Ammon's horn (tissue), 1 donor: ENCODE results near the gene CDCA5.

Experiments
- DNase-seq: peaks from one replicate; pipeline ENCODE4 v3.0.0-alpha.2; 2016; ENCODE audit warnings: low spot score

The CDCA5 gene

GRCh38 chr11:65043881-65044501 lies 39.8 kb downstream of the CDCA5 start:
- peak; percentile 74 for DNase-seq

DNA sequence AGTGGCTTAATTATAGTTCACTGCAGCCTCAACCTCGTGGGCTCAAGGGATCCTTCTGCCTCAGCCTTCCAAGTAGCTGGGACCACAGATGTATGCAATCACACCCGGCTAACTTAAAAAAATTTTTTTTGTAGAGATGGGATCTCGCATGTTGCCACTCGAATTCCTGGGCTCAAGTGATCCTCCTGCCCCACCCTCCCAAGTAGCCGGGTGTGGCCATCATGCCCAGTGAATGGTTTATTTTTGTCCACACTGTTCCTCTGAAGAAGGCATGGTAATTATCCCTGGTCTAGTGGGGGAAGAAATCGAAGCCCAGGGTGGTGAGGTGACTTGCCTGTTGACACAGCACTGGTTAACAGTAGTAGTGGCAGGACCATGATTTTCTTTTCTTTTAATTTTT lies 40.9 kb downstream of the CDCA5 start:
- DNase-seq = no peak

- DNase-seq = peak; percentile 94
Measured at GRCh38 chr11:65040847-65041622, 42.8 kb downstream of the CDCA5 start, which contains the start of gene SAC3D1. TSS of gene SAC3D1 (plus strand) at chr11:65041210. CDS start at chr11:65041293, 83 bp downstream.

DNA sequence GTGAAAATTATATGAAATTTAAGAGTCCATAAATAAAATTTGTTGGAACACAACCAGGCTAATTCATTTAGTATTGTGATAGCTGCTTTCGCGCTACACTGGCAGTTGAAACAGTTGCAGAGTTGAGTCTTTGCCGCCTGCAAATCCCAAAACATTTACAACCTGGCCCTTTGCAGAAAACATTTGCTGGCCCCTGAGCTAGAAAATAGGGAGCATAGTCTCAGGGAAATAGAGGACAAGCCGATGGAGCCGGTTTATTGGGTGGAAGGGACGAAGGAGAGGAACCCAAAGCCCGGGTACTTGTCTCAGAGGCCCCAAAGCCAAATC lies 43.4 kb downstream of the CDCA5 start:
- DNase-seq = no peak

- DNase-seq = peak; percentile 81
Measured at GRCh38 chr11:65036931-65037330, 46.9 kb downstream of the CDCA5 start.

DNA sequence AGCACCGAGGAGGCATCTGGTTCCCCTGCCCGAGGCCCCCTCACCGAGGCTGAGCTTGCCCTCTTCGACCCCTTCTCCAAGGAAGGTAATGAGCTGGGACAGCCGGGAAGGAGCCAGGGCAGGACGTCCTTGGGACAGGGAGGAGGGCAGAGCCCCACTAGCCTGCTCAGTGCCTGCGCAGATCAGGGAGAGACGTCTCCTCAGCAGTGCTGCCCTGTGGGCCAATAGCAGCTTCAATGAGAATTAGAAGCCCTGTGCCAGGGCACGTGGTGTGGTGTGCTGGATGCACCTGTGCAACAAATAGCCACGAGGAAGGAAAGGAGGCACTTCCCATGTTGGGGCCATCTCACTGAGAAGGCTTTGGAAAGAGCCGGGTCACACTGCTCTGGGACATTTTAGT lies 48.3 kb downstream of the CDCA5 start:
- DNase-seq = no peak

- DNase-seq = no peak
Measured at GRCh38 chr11:65034423-65034822, 49.4 kb downstream of the CDCA5 start.

GRCh38 chr11:65032216-65032615 lies 51.6 kb downstream of the CDCA5 start:
- no peak for DNase-seq
